HG03565 (cell line): Measurements from ENCODE around the gene NBPF14.
"Not testable (repeated sequence)": the region's sequence is repeated elsewhere in the genome, so short reads cannot be mapped to it uniquely, and the experiment has no call there.

ENCODE experiments used
- ATAC-seq: cut with Tn5 transposase; IDR thresholded peaks from one replicate; pipeline ENCODE4 v1.9.1; 2021; ENCODE audit warnings: mild to moderate bottlenecking, moderate library complexity; ENCODE audit not compliant: unreplicated experiment

NBPF14 gene

GRCh38 chr1:148595911-148596310 lies at the start of gene NBPF14:
NBPF14 (minus strand) TSS chr1:148596011; CDS start chr1:148595717, 294 bp downstream.
- ATAC-seq = not testable (repeated sequence)

- not testable (repeated sequence) for ATAC-seq
These were observed 29.6 kb upstream of the NBPF14 start for GRCh38 chr1:148625451-148625850.

GRCh38 chr1:148618216-148618615 lies 22.4 kb upstream of the NBPF14 start:
- not testable (repeated sequence) for ATAC-seq

- not testable (repeated sequence) for ATAC-seq
These were observed 9.5 kb upstream of the NBPF14 start for GRCh38 chr1:148605266-148605665.

- not testable (repeated sequence) for ATAC-seq
These were observed 451 bp downstream of the NBPF14 start for GRCh38 chr1:148595360-148595759.

- not testable (repeated sequence) for ATAC-seq
These were observed 4.7 kb downstream of the NBPF14 start for GRCh38 chr1:148591098-148591497.

GRCh38 chr1:148532158-148532557 lies 63.7 kb downstream of the NBPF14 start:
- ATAC-seq = not testable (repeated sequence)

GRCh38 chr1:148529101-148529567 lies 66.7 kb downstream of the NBPF14 start:
- not testable (repeated sequence) for ATAC-seq

- ATAC-seq = not testable (repeated sequence)
These were observed 67.2 kb downstream of the NBPF14 start for GRCh38 chr1:148528591-148528990.

GRCh38 chr1:148526587-148526986 lies 69.2 kb downstream of the NBPF14 start:
- ATAC-seq = not testable (repeated sequence)

GRCh38 chr1:148523205-148524144 lies 72.3 kb downstream of the NBPF14 start:
- peak; percentile 14 for ATAC-seq

- ATAC-seq = peak; percentile 61
These were observed 73.1 kb downstream of the NBPF14 start for GRCh38 chr1:148522561-148523204.

- peak; percentile 50 for ATAC-seq
These were observed 73.7 kb downstream of the NBPF14 start for GRCh38 chr1:148522072-148522471.

GRCh38 chr1:148514310-148514709 lies 81.5 kb downstream of the NBPF14 start:
- not testable (repeated sequence) for ATAC-seq

- ATAC-seq = not testable (repeated sequence)
These were observed 83.1 kb downstream of the NBPF14 start for GRCh38 chr1:148512571-148513184.

GRCh38 chr1:148493933-148494332 lies 101.9 kb downstream of the NBPF14 start:
- not testable (repeated sequence) for ATAC-seq

GRCh38 chr1:148483029-148483428 lies 112.8 kb downstream of the NBPF14 start, which contains the start of gene PPIAL4G:
PPIAL4G (minus strand) TSS chr1:148483302; CDS start chr1:148483252, 50 bp downstream.
- not testable (repeated sequence) for ATAC-seq
